Testis (tissue), 2 donors: Measurements from ENCODE around the gene UNC5B.

Experiments used
- CTCF ChIP-seq, 3 experiments: fragments of 450-650 bp in 2 of 3; fragments of 200-600 bp in 1 of 3; sonication (generic) in 1 of 3; IDR thresholded peaks; one replicate each; pipeline ENCODE4 v1.5.1; 2016 to 2019; ENCODE audit warnings: antibody characterized with exemption in 3 of 3, mild to moderate bottlenecking in 2 of 3, moderate library complexity in 1 of 3
- POLR2A ChIP-seq: fragments of 450-650 bp; IDR thresholded peaks from one replicate; pipeline ENCODE4 v1.6.1; 2017; ENCODE audit warnings: antibody characterized with exemption, mild to moderate bottlenecking, moderate library complexity

- TF ChIP-seq CTCF (IDR thresholded peaks at IDR 0.05) (no peak), POLR2A (no peak)
Measured at GRCh38 chr10:71201849-71202248, 10.5 kb upstream of the UNC5B start.
